Measurements from ENCODE around the gene NEK6. TPM values are rescaled to one million over a fixed set of nuclear protein-coding genes. Genes with fewer than 3 reads are reported as not detected.

The NEK6 gene
- total and polyA plus RNA-seq, 2 of the 8 experiments (the other 6 are each of a cell fraction or from before 2014, with no cell fraction given) = 17.7 to 19.7 TPM

GRCh38 chr9:124286292-124286931 lies 28.7 kb downstream of the NEK6 start (continued):
- no peak for TF ChIP-seq POU5F1 (IDR thresholded peaks at IDR 0.05; ENCODE audit: low read depth, low read length)
- no peak for TF ChIP-seq JUND (IDR thresholded peaks at IDR 0.05; ENCODE audit: low read length)
- no peak for TF ChIP-seq BCL11A (IDR thresholded peaks at IDR 0.05; ENCODE audit: low read depth in 2 of 2, low read length in 2 of 2)
- no peak for TF ChIP-seq SP2 (IDR thresholded peaks at IDR 0.05; ENCODE audit: low read length)

All from H1 (cell line).